Measurements from ENCODE around the gene SLC26A1.
"Not testable (repeated sequence)": the region's sequence is repeated elsewhere in the genome, so short reads cannot be mapped to it uniquely, and the experiment has no call there.

SLC26A1 gene

DNA sequence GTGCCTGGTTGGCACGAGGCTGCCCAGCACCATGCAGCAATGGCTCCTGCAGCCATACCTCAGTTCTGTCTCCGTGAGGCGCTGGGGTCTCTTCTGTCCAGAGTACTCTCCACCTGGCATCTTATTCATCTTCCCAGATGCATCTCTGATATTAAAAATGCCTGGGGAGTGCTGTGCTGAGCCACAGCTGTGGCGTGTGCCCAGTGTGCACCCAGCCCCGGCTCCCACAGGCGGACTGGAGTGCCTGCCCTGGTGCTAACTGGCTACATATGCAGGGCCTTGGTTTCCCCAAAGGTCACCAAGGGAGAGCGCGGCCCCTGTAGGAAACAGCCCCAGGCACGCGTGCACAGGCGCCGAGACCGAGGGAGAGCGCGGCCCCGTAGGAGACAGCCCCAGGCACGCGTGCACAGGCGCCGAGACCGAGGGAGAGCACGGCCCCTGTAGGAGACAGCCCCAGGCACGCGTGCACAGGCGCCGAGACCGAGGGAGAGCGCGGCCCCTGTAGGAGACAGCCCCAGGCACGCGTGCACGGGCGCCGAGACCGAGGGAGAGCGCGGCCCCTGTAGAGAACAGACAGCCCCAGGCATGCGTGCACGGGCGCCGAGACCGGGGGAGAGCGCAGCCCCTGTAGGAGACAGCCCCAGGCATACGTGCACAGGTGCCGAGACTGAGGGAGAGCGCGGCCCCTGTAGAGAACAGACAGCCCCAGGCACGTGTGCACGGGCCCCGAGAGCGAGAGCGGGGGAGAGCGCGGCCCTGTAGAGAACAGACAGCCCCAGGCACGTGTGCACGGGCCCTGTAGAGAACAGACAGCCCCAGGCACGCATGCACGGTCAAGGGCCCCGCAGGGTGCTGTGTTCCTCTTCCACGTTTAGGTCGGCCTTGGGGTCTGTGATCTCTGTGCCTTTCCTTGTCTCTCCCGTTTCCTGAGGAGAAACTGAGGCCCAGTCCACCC is 46.4 kb downstream of the SLC26A1 start:
- no peak for DNase-seq (ENCODE audit: low read depth)
- H3K4me3 ChIP-seq (ENCODE audit: control insufficient read depth, low read depth, low read length), result no peak overlapping the region
- TF ChIP-seq, protein P1, sequence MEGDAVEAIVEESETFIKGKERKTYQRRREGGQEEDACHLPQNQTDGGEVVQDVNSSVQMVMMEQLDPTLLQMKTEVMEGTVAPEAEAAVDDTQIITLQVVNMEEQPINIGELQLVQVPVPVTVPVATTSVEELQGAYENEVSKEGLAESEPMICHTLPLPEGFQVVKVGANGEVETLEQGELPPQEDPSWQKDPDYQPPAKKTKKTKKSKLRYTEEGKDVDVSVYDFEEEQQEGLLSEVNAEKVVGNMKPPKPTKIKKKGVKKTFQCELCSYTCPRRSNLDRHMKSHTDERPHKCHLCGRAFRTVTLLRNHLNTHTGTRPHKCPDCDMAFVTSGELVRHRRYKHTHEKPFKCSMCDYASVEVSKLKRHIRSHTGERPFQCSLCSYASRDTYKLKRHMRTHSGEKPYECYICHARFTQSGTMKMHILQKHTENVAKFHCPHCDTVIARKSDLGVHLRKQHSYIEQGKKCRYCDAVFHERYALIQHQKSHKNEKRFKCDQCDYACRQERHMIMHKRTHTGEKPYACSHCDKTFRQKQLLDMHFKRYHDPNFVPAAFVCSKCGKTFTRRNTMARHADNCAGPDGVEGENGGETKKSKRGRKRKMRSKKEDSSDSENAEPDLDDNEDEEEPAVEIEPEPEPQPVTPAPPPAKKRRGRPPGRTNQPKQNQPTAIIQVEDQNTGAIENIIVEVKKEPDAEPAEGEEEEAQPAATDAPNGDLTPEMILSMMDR (conservative IDR thresholded peaks at IDR 0.05; ENCODE audit: control insufficient read depth, insufficient read depth, low read depth, low read length), result no peak

DNA sequence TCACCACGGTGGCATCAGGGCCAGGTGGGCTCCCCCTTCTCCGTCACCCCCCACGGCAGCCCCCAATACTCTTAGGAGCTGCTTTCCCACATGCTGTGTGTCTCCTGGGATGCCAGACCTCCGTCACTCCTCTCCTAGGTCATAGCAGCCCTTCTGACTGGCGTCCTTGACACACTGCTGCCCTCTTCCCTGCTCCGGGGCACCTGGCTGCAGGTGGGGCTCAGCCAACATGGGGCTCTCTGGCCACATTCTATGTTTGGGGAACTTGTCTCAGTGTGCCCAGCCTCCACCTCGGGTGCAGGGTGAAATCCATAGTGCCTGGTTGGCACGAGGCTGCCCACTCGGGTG is 47.1 kb downstream of the SLC26A1 start:
- DNase-seq (ENCODE audit: low read depth), result no peak
- TF ChIP-seq, protein P1 (conservative IDR thresholded peaks at IDR 0.05; ENCODE audit: control insufficient read depth, insufficient read depth, low read depth, low read length), result no peak
- H3K4me3 ChIP-seq (ENCODE audit: control insufficient read depth, low read depth, low read length), result no peak overlapping the region

DNA sequence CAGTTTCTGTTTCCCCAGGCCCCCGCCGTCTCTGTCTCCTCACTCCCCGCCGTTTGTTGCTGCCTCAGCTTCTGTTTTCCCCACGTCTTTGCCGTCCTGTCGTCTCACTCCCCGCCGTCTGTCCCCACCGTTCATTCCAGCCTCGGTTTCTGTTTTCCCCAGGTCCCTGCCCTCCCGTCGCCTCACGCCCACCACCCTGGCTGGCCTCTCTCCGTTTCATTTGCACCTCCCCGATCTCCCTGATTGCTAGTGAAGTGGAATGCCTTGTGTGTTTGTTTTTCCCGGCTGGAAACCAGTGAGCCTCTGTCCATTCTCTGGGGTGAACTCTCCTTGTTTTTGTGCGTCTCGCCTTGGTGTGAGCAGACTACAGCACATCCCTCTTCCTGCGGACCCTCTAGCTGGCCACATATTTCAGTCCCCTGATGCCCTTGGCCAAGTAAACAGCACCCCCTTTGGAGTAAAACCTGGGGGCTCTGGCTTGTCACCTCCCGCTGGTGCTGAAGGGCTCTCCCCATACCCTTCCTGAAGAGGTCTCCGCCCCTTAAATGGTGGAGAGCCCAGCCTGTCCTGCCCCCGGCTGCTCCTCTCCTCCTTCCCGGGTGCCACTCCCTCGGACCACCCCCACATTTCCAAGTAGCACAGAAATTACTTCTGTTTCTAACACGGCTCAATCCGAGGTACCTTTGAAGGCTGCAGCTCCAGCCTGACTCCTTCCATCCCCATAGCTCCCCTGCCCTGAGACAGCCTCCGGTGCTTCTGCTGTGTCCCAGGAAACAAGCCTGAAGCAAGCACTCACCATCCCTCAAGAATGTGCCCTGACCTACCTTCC is 47.7 kb downstream of the SLC26A1 start:
- TF ChIP-seq, protein P1 (conservative IDR thresholded peaks at IDR 0.05; ENCODE audit: control insufficient read depth, insufficient read depth, low read depth, low read length), result no peak
- no peak overlapping the region for H3K4me3 ChIP-seq (ENCODE audit: control insufficient read depth, low read depth, low read length)
- no peak for DNase-seq (ENCODE audit: low read depth)

DNA sequence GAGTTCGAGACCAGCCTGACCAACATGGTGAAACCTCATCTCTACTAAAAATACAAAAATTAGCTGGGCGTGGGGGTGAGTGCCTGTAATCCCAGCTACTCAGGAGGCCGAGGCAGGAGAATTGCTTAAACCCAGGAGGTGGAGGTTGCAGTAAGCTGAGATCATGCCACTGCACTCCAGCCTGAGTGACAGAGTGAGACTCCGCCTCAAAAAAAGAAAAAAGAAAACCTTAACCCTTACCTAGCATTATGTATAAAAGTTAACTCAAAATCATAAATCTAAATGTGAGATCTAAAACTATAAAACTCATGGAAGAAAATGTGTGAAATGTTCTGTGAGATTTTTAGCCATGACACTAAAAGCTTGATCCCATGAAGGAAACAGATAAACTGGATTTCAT is 53.7 kb downstream of the SLC26A1 start:
- not testable (repeated sequence) for H3K4me3 ChIP-seq (ENCODE audit: control insufficient read depth, low read depth, low read length); DNase-seq (ENCODE audit: low read depth)

All from fibroblast of mammary gland (primary cell).